Glutamatergic neuron (in vitro differentiated cells): ENCODE data around the gene CNDP2. TPM values are rescaled to one million over a fixed set of nuclear protein-coding genes. Genes with fewer than 3 reads are reported as not detected.

Source experiments
- DNase-seq: peaks from one replicate; pipeline ENCODE4 v3.0.0; 2022
- H3K27ac Mint-ChIP-seq: one replicate; pipeline ENCODE4 v1.8.0; 2020; ENCODE audit warnings: mild to moderate bottlenecking, mixed read lengths, inconsistent platforms; ENCODE audit not compliant: unreplicated experiment
- H3K27me3 Mint-ChIP-seq: one replicate; pipeline ENCODE4 v1.8.0; 2020; ENCODE audit warnings: mild to moderate bottlenecking, moderate library complexity, mixed read lengths, inconsistent platforms; ENCODE audit not compliant: unreplicated experiment
- H3K36me3 Mint-ChIP-seq: one replicate; pipeline ENCODE4 v1.8.0; 2020; ENCODE audit warnings: mild to moderate bottlenecking, mixed read lengths, inconsistent platforms; ENCODE audit not compliant: unreplicated experiment
- H3K4me1 Mint-ChIP-seq: one replicate; pipeline ENCODE4 v1.8.0; 2020; ENCODE audit warnings: mild to moderate bottlenecking, low read depth, mixed read lengths, inconsistent platforms; ENCODE audit not compliant: unreplicated experiment
- H3K4me3 Mint-ChIP-seq: one replicate; pipeline ENCODE4 v1.8.0; 2020; ENCODE audit warnings: mild to moderate bottlenecking, mixed read lengths, inconsistent platforms; ENCODE audit not compliant: unreplicated experiment
- H3K9me3 Mint-ChIP-seq: one replicate; pipeline ENCODE4 v1.8.0; 2020; ENCODE audit warnings: mild to moderate bottlenecking, moderate library complexity, mixed read lengths, inconsistent platforms; ENCODE audit not compliant: unreplicated experiment
- total RNA-seq: library from RNA; stranded (reverse); fragmentation: NEBNext Ultra II Directional; extraction: Animal tissue kit (Norgen Biotek cat#: 25700); gene quantifications from one replicate; pipeline ENCODE4 v1.2.1, GENCODE V29; 2021; ENCODE audit not compliant: unreplicated experiment
- TF ChIP-seq, protein P1 (sequence below): fragments of 200-600 bp; sonication (generic); IDR thresholded peaks from one replicate; pipeline ENCODE4 v1.5.0; 2021; ENCODE audit not compliant: partially characterized antibody, unreplicated experiment

The CNDP2 gene
- total RNA-seq, 1 donor from 2014 or later = 123 TPM

DNA sequence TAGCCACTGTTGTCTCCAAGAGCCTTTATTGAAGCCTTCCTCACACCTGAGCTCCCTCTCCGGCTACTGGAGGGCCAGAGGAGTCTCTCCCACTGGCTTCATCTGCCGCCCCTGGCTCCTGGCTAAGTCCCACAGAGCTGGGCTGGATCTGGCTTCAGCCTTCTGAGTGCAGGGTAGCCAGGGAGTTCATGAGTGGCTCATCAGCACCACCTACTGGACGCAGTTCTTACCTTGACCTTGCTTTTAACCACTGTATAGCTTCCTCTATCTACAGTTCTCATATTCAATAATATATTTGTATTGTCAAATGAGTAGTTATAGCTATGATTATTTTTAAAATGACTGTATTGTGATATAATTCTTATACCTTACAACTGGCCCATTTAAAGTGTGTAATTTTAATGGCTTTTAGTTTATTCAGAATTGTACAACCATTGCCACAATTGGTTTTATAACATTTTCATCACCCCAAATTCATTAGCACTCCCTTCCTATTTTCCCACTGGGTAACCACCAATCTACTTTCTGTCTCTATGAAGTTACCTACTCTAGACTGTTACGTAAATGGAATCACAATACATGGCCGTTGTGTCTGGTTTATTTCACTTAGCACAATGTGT is 55.9 kb downstream of the CNDP2 start:
- Mint-ChIP-seq H3K4me3 (no peak overlapping the region), H3K27me3 (peaks cover 2% of the 10 kb centered on the region), H3K36me3 (peaks cover 5% of the 10 kb centered on the region), H3K4me1 (no peaks in the 10 kb centered on the region), H3K9me3 (peaks cover 10% of the 10 kb centered on the region), H3K27ac (no peak overlapping the region)
- TF ChIP-seq, protein P1, sequence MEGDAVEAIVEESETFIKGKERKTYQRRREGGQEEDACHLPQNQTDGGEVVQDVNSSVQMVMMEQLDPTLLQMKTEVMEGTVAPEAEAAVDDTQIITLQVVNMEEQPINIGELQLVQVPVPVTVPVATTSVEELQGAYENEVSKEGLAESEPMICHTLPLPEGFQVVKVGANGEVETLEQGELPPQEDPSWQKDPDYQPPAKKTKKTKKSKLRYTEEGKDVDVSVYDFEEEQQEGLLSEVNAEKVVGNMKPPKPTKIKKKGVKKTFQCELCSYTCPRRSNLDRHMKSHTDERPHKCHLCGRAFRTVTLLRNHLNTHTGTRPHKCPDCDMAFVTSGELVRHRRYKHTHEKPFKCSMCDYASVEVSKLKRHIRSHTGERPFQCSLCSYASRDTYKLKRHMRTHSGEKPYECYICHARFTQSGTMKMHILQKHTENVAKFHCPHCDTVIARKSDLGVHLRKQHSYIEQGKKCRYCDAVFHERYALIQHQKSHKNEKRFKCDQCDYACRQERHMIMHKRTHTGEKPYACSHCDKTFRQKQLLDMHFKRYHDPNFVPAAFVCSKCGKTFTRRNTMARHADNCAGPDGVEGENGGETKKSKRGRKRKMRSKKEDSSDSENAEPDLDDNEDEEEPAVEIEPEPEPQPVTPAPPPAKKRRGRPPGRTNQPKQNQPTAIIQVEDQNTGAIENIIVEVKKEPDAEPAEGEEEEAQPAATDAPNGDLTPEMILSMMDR = peak; percentile 77
- peak; percentile 82 for DNase-seq

DNA sequence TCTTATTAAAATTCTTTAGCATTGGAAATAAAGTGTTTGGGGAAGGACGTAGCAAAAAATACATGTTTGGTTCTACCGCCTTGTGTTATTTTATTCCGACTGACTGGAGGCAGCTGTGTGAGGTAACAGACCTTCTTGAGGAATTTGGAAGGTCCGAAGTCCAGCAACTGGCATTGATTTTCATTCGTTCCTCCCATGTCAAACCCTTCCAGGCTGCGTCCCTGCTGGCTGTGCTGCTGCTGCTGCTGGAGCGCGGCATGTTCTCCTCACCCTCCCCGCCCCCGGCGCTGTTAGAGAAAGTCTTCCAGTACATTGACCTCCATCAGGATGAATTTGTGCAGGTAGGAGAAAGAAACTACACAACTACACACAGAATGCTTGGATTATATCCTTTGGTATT is 60.0 kb downstream of the CNDP2 start:
- no peak overlapping the region for H3K27ac Mint-ChIP-seq

DNA sequence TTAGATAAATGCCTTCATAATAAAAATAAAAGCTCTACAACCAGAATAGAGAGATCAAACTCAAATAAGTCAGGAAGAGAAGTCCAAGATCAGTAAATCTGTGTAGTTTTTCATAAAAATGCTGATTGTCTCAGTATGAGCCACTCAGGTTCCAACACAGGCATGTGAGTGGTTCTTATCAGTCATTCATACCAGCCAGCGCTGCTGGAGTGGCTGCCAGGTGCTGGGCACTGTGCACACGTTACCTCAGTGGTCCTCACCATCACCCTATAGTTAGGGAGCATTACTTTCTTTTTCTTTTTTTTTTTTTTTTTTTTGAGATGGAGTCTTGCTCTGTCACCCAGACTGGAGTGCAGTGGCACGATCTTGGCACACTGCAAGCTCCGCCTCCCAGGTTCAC is 61.9 kb downstream of the CNDP2 start:
- DNase-seq = no peak
- Mint-ChIP-seq H3K27me3 (no peaks in the 10 kb centered on the region), H3K4me1 (no peaks in the 10 kb centered on the region), H3K9me3 (peaks cover 4% of the 10 kb centered on the region), H3K36me3 (no peaks in the 10 kb centered on the region), H3K4me3 (no peak overlapping the region), H3K27ac (no peak overlapping the region)
- TF ChIP-seq, protein P1 = no peak

More for the DNA sequence above, 60.0 kb downstream of the CNDP2 start:
- no peak for DNase-seq
- Mint-ChIP-seq H3K4me3 (no peak overlapping the region), H3K9me3 (peaks cover 6% of the 10 kb centered on the region), H3K27me3 (peaks cover 2% of the 10 kb centered on the region), H3K4me1 (no peaks in the 10 kb centered on the region), H3K36me3 (no peaks in the 10 kb centered on the region)
- TF ChIP-seq, protein P1 = no peak

DNA sequence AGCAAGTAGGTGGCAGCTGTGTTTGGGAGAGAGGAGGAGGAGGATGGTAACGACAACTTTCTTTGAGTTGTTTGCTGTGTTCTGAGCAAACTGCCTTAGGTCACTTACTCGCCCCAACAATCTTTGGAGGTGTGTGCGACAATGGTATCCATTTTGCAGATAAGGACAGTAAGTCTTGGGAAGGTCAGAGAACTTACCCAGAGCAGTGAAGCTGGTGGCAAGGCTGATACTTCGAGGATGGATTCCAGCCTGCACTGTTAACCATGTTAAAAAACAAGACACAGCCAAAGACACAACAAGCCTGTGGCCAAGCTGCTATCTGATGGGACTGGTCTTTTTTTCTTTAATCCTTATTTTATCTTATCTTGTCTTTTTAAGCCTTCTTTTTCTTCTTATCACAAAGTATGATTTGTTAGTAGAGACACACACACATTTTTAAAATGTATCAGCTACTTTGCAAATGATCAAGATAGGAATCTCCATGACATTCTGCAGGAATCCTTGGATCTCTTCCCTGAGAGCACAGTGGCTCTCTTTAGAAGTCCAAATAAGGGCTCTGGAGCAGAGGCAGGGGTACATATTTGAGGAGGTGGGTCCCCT is 66.1 kb downstream of the CNDP2 start:
- no peak for DNase-seq
- peaks cover 11% of the 10 kb centered on the region for H3K36me3 Mint-ChIP-seq
- H3K27me3 Mint-ChIP-seq = no peaks in the 10 kb centered on the region

DNA sequence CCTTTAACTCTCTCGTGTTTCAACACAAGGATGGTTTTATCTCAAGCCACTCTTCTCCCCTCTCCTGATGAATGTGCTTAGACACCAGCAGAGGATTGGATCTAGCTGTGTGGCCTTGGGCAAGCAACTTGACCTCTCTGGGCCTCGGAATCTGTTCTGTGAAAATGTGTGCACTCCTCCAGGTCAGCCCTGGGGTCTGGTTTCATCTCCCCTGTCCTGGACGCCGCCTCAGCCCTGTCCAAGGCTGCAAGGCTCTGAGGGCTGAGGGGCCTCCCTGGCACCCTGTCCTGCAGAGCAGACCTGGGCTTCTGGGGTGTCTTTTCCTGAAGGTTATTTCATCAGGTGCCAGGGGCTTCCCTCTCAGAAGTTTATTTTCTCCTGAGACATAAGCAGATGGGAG is 66.6 kb downstream of the CNDP2 start:
- no peaks in the 10 kb centered on the region for H3K4me1 Mint-ChIP-seq
- TF ChIP-seq, protein P1 = no peak
- H3K27me3 Mint-ChIP-seq = no peaks in the 10 kb centered on the region
- peaks cover 12% of the 10 kb centered on the region for H3K36me3 Mint-ChIP-seq
- no peak overlapping the region for H3K4me3 Mint-ChIP-seq
- no peak overlapping the region for H3K27ac Mint-ChIP-seq
- H3K9me3 Mint-ChIP-seq = peaks cover 6% of the 10 kb centered on the region
- DNase-seq = no peak

More for the DNA sequence above, 66.1 kb downstream of the CNDP2 start:
- Mint-ChIP-seq H3K4me3 (no peak overlapping the region), H3K27ac (no peak overlapping the region), H3K9me3 (peaks cover 6% of the 10 kb centered on the region), H3K4me1 (no peaks in the 10 kb centered on the region)
- TF ChIP-seq, protein P1 = no peak
